Measurements from ENCODE around the gene MRGPRX2. TPM values are rescaled to one million over a fixed set of nuclear protein-coding genes. Genes with fewer than 3 reads are reported as not detected.

Gene MRGPRX2
- total and polyA plus RNA-seq, 9 of the 15 experiments (the other 6 are each of a cell fraction or from before 2014, with no cell fraction given) = not detected

GRCh38 chr11:19094859-19095258 lies 34.3 kb upstream of the MRGPRX2 start:
- Histone ChIP-seq H2AFZ (ENCODE audit: low read depth, low read length) (no peak overlapping the region), H3K9me3 (replicated peaks; ENCODE audit: control insufficient read depth, insufficient read depth, low read depth, low read length) (no peaks in the 10 kb centered on the region), H3K9me1 (ENCODE audit: control insufficient read depth, insufficient read depth, low read length) (no peaks in the 10 kb centered on the region), H3K27ac (ENCODE audit: extremely low read depth, low read depth, low read length) (no peak overlapping the region), H3K9ac (ENCODE audit: insufficient read depth in 1 of 2, low read depth in 2 of 2, low read length in 2 of 2) (no peak overlapping the region), H3K4me3 (no peak overlapping the region), H3K79me2 (ENCODE audit: control insufficient read depth, insufficient read depth, low read length) (no peaks in the 10 kb centered on the region), H3K4me1 (replicated peaks in 1 of 2; ENCODE audit: control insufficient read depth in 2 of 2, insufficient read depth in 2 of 2, low read length in 2 of 2) (no peaks in the 10 kb centered on the region), H4K20me1 (replicated peaks; ENCODE audit: control insufficient read depth, insufficient read depth, low read length) (no peaks in the 10 kb centered on the region), H3K27me3 (ENCODE audit: control insufficient read depth in 2 of 2, insufficient read depth in 2 of 2, low read length in 2 of 2) (peaks cover 4 to 16% of the 10 kb centered on the region in 2 experiments; a peak in 4 of 5 replicates), H3K4me2 (ENCODE audit: insufficient read depth, low read length) (no peak overlapping the region), H3K36me3 (ENCODE audit: control insufficient read depth, insufficient read depth, low read length) (no peaks in the 10 kb centered on the region)
- FAIRE-seq (no peak), ATAC-seq (no peak), DNase-seq (ENCODE audit: extremely low read depth in 1 of 4, low spot score in 3 of 4) (no peak)
- CTCF ChIA-PET (ENCODE audit: low intra/inter-chr PET ratio) = no interaction called here
- TF ChIP-seq GABPB1 (CRISPR knock-in tag; IDR thresholded peaks at IDR 0.05) = no peak
- TF ChIP-seq, protein P1, sequence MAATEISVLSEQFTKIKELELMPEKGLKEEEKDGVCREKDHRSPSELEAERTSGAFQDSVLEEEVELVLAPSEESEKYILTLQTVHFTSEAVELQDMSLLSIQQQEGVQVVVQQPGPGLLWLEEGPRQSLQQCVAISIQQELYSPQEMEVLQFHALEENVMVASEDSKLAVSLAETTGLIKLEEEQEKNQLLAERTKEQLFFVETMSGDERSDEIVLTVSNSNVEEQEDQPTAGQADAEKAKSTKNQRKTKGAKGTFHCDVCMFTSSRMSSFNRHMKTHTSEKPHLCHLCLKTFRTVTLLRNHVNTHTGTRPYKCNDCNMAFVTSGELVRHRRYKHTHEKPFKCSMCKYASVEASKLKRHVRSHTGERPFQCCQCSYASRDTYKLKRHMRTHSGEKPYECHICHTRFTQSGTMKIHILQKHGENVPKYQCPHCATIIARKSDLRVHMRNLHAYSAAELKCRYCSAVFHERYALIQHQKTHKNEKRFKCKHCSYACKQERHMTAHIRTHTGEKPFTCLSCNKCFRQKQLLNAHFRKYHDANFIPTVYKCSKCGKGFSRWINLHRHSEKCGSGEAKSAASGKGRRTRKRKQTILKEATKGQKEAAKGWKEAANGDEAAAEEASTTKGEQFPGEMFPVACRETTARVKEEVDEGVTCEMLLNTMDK (IDR thresholded peaks at IDR 0.05; ENCODE audit: borderline replicate concordance, insufficient read depth, low read depth, low read length, poor library complexity, severe bottlenecking) = no peak
- TF ChIP-seq YY1 (IDR thresholded peaks at IDR 0.05; ENCODE audit: borderline replicate concordance in 1 of 3, control insufficient read depth in 1 of 3, extremely low read depth in 1 of 3, insufficient read depth in 3 of 3, insufficient read length in 1 of 3, insufficient replicate concordance in 2 of 3, low read depth in 1 of 3, low read length in 2 of 3) = no peak
- no peak for TF ChIP-seq TEAD4 (IDR thresholded peaks at IDR 0.05; ENCODE audit: low read length)
- no peak for TF ChIP-seq TEAD4 (CRISPR knock-in tag; IDR thresholded peaks at IDR 0.05; ENCODE audit: borderline replicate concordance)
- no peak for TF ChIP-seq CUX1 (CRISPR knock-in tag; IDR thresholded peaks at IDR 0.05)
- TF ChIP-seq ZNF140 (CRISPR knock-in tag; IDR thresholded peaks at IDR 0.05) = no peak
- TF ChIP-seq IFI16 (CRISPR knock-in tag; IDR thresholded peaks at IDR 0.05) = no peak
- TF ChIP-seq POLR3G (IDR thresholded peaks at IDR 0.05; ENCODE audit: extremely low read depth, insufficient read length, insufficient replicate concordance) = no peak
- no peak for TF ChIP-seq NR1H2 (CRISPR knock-in tag; IDR thresholded peaks at IDR 0.05)
- no peak for TF ChIP-seq ESRRA (IDR thresholded peaks at IDR 0.05; ENCODE audit: borderline replicate concordance, low read depth)
- no peak for TF ChIP-seq ZNF699 (CRISPR knock-in tag; IDR thresholded peaks at IDR 0.05; ENCODE audit: insufficient replicate concordance)
- no peak for TF ChIP-seq HMGN3 (IDR thresholded peaks at IDR 0.05; ENCODE audit: borderline replicate concordance, extremely low read depth, insufficient read length, low read depth, low read length)
- TF ChIP-seq ZNF184 (CRISPR knock-in tag; IDR thresholded peaks at IDR 0.05) = no peak
- TF ChIP-seq ZNF324 (CRISPR knock-in tag; IDR thresholded peaks at IDR 0.05) = no peak
- intact Hi-C loops (cut with micrococcal nuclease) (no loop called here), in situ Hi-C loops (cut with MboI) (no loop called here)
- BruUV-seq (replicated peaks) = no TSS peak
- POLR2A ChIA-PET = no interaction called here
- WGBS (ENCODE audit: insufficient coverage, low coverage, missing lambda C conversion rate) = 0% methylated on average over 2 of the region's 2 CpGs
